Progenitor cell of endocrine pancreas (in vitro differentiated cells): ENCODE data around the gene LRP1B. TPM values are rescaled to one million over a fixed set of nuclear protein-coding genes. Genes with fewer than 3 reads are reported as not detected.

Source experiments
- DNase-seq: peaks from one replicate; pipeline ENCODE4 v3.0.0; 2021; ENCODE audit warnings: low spot score; ENCODE audit not compliant: unreplicated experiment
- H3K27ac Mint-ChIP-seq: 2 replicates; pipeline ENCODE4 v1.8.0; 2021; ENCODE audit warnings: mild to moderate bottlenecking, moderate library complexity, mixed read lengths
- H3K27me3 Mint-ChIP-seq: 2 replicates; pipeline ENCODE4 v1.8.0; 2021; ENCODE audit warnings: mixed read lengths
- H3K36me3 Mint-ChIP-seq: 2 replicates; pipeline ENCODE4 v1.8.0; 2022; ENCODE audit warnings: mixed read lengths; ENCODE audit not compliant: insufficient read depth
- H3K4me1 Mint-ChIP-seq: 2 replicates; pipeline ENCODE4 v1.8.0; 2021; ENCODE audit warnings: low read depth, mixed read lengths
- H3K4me3 Mint-ChIP-seq: 2 replicates; pipeline ENCODE4 v1.8.0; 2021; ENCODE audit warnings: low read depth, mild to moderate bottlenecking, moderate library complexity, mixed read lengths
- H3K9me3 Mint-ChIP-seq: 2 replicates; pipeline ENCODE4 v1.8.0; 2021; ENCODE audit warnings: low read depth, mixed read lengths
- total RNA-seq: library from RNA; stranded (reverse); gene quantifications from 2 replicates; pipeline ENCODE4 v1.2.1, GENCODE V29; 2021
- TF ChIP-seq, protein P1 (sequence below): fragments of 200-600 bp; sonication (generic); IDR thresholded peaks from one replicate; pipeline ENCODE4 v1.5.0; 2021; ENCODE audit warnings: antibody characterized with exemption, mild to moderate bottlenecking; ENCODE audit not compliant: unreplicated experiment

Gene LRP1B
- total RNA-seq, 1 donor from 2014 or later: 0.57 TPM

DNA sequence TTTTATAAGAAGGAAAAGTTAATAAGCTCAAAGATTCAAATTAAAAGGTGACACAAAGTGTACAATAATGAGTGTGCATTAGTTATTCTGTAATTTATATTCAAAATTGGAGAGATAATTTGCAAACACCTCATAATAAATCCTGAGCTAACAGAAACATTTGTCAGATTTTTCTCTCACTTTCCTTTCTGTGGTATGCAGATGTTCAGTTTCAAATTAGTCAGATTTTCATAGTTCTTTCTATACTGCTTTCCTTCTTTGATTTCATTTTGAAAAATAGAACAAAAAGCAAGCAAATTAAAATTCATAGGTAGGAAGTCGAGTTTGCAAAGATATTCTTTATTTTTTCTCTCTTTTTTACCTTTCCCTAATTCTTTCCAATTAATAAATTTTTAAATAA is 1930.5 kb downstream of the LRP1B start:
- peaks cover 6% of the 10 kb centered on the region for H3K4me1 Mint-ChIP-seq
- no peak overlapping the region for H3K27ac Mint-ChIP-seq
- no peaks in the 10 kb centered on the region for H3K36me3 Mint-ChIP-seq
- H3K9me3 Mint-ChIP-seq: peaks cover 4% of the 10 kb centered on the region
- DNase-seq: no peak
- no peaks in the 10 kb centered on the region for H3K27me3 Mint-ChIP-seq
- no peak overlapping the region for H3K4me3 Mint-ChIP-seq
- TF ChIP-seq, protein P1, sequence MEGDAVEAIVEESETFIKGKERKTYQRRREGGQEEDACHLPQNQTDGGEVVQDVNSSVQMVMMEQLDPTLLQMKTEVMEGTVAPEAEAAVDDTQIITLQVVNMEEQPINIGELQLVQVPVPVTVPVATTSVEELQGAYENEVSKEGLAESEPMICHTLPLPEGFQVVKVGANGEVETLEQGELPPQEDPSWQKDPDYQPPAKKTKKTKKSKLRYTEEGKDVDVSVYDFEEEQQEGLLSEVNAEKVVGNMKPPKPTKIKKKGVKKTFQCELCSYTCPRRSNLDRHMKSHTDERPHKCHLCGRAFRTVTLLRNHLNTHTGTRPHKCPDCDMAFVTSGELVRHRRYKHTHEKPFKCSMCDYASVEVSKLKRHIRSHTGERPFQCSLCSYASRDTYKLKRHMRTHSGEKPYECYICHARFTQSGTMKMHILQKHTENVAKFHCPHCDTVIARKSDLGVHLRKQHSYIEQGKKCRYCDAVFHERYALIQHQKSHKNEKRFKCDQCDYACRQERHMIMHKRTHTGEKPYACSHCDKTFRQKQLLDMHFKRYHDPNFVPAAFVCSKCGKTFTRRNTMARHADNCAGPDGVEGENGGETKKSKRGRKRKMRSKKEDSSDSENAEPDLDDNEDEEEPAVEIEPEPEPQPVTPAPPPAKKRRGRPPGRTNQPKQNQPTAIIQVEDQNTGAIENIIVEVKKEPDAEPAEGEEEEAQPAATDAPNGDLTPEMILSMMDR: no peak

- Mint-ChIP-seq H3K27ac (no peak overlapping the region), H3K4me3 (no peak overlapping the region), H3K4me1 (peaks cover 6% of the 10 kb centered on the region), H3K9me3 (peaks cover 4% of the 10 kb centered on the region), H3K27me3 (no peaks in the 10 kb centered on the region), H3K36me3 (no peaks in the 10 kb centered on the region)
- TF ChIP-seq, protein P1: no peak
- no peak for DNase-seq
Measured at GRCh38 chr2:140199312-140199711, 1931.5 kb downstream of the LRP1B start.

- Mint-ChIP-seq H3K27ac (no peak overlapping the region), H3K9me3 (no peaks in the 10 kb centered on the region), H3K27me3 (no peaks in the 10 kb centered on the region), H3K4me1 (no peaks in the 10 kb centered on the region), H3K4me3 (no peak overlapping the region), H3K36me3 (no peaks in the 10 kb centered on the region)
- DNase-seq: no peak
- TF ChIP-seq, protein P1: no peak
Measured at GRCh38 chr2:140187086-140187485, 1943.7 kb downstream of the LRP1B start.

DNA sequence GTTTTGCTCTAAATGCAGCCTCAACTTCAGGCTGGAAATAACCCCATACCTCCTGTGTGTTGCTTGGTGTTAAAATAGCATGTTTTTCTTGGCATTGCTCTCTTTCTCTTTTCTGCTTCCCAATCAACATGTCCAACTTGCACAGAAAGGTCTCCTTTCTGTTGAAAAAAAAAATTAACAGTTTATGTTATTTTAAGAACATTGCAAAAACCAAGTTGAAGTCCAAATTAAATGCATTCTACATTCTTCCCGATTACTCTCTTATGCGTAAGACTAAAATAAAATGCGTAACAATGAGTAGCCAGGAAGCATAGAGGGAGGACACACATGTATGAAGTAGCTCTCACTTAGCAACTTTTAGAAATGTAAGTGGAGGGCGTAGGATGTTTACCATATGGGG is 1944.5 kb downstream of the LRP1B start:
- no peak overlapping the region for H3K4me3 Mint-ChIP-seq
- no peak for DNase-seq
- H3K4me1 Mint-ChIP-seq: no peaks in the 10 kb centered on the region
- no peaks in the 10 kb centered on the region for H3K27me3 Mint-ChIP-seq
- H3K36me3 Mint-ChIP-seq: no peaks in the 10 kb centered on the region
- H3K27ac Mint-ChIP-seq: no peak overlapping the region
- TF ChIP-seq, protein P1: no peak
- H3K9me3 Mint-ChIP-seq: no peaks in the 10 kb centered on the region

- no peak for DNase-seq
- no peak overlapping the region for H3K27ac Mint-ChIP-seq
Measured at GRCh38 chr2:140185076-140185475, 1945.7 kb downstream of the LRP1B start.

More at GRCh38 chr2:140185076-140185475, 1945.7 kb downstream of the LRP1B start:
- H3K4me3 Mint-ChIP-seq: no peak overlapping the region
- TF ChIP-seq, protein P1: no peak
- H3K4me1 Mint-ChIP-seq: no peaks in the 10 kb centered on the region
- no peaks in the 10 kb centered on the region for H3K9me3 Mint-ChIP-seq
- no peaks in the 10 kb centered on the region for H3K27me3 Mint-ChIP-seq
- H3K36me3 Mint-ChIP-seq: no peaks in the 10 kb centered on the region
